Astrocyte (in vitro differentiated cells and primary cell): ENCODE data around the gene TTC34.

Experiments used
- CTCF ChIP-seq: IDR thresholded peaks from 2 replicates; pipeline ENCODE4 v1.5.1; 2011; ENCODE audit warnings: low read depth, mild to moderate bottlenecking, inconsistent platforms, low read length, moderate library complexity; ENCODE audit not compliant: insufficient read depth
- EZH2 ChIP-seq: IDR thresholded peaks from 2 replicates; pipeline ENCODE4 v1.6.1; 2012; ENCODE audit warnings: mild to moderate bottlenecking, low read length, inconsistent platforms; ENCODE audit not compliant: insufficient read depth

- TF ChIP-seq CTCF (no peak), EZH2 (no peak)
Observed at GRCh38 chr1:2803086-2803930, 1.8 kb upstream of the TTC34 start.
